ENCODE data around the gene ADPRM. TPM values are rescaled to one million over a fixed set of nuclear protein-coding genes. Genes with fewer than 3 reads are reported as not detected.

Gene ADPRM
- total RNA-seq, 4 donors from 2014 or later: 5.8 to 12.2 (median 8.5) TPM

DNA sequence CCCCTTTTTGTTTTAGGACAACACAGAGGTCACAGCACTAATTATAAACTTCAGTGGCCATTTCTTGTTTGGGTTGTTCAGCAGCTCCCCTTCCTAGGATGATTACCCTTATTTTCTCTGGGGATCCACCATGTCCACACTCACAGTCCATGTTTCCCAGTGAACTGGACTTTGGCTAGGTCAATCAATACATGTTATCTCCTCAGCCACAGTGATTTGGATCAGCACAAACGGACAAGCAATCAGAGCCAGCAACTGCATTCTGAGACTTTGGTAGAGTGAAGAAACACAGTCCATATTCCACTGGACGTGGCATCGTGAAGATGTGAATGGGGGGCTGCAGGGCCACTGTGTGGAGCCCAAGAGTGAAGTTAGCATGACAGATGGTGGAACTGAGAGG, 27.9 kb downstream of the ADPRM start:
- DNase-seq (ENCODE audit: extremely low spot score): no peak
- Histone ChIP-seq H3K36me3 (peaks cover 13 to 71% (median 31%) of the 10 kb centered on the region in 4 donors), H3K9me3 (no peaks in the 10 kb centered on the region), H3K4me3 (no peak overlapping the region), H3K27me3 (no peaks in the 10 kb centered on the region), H3K4me1 (peaks cover under 1 to 11% (median 10%) of the 10 kb centered on the region in 4 donors), H3K27ac (replicated peaks in 1 of 4) (no peak overlapping the region)
- intact Hi-C loops (cut with DNase I): loop anchor here (5.0 to 10.0 kb wide), 2 partner anchors 80 to 582 kb away; no protein-coding TSS in a partner anchor
- TF ChIP-seq POLR2A (IDR thresholded peaks at IDR 0.05; ENCODE audit: low read depth) (no peak), EP300 (IDR thresholded peaks at IDR 0.05) (no peak), POLR2AphosphoS5 (IDR thresholded peaks at IDR 0.05) (no peak)
- TF ChIP-seq, protein P1, sequence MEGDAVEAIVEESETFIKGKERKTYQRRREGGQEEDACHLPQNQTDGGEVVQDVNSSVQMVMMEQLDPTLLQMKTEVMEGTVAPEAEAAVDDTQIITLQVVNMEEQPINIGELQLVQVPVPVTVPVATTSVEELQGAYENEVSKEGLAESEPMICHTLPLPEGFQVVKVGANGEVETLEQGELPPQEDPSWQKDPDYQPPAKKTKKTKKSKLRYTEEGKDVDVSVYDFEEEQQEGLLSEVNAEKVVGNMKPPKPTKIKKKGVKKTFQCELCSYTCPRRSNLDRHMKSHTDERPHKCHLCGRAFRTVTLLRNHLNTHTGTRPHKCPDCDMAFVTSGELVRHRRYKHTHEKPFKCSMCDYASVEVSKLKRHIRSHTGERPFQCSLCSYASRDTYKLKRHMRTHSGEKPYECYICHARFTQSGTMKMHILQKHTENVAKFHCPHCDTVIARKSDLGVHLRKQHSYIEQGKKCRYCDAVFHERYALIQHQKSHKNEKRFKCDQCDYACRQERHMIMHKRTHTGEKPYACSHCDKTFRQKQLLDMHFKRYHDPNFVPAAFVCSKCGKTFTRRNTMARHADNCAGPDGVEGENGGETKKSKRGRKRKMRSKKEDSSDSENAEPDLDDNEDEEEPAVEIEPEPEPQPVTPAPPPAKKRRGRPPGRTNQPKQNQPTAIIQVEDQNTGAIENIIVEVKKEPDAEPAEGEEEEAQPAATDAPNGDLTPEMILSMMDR (IDR thresholded peaks at IDR 0.05): no peak
- WGBS: 89% methylated on average over 3 of the region's 3 CpGs

DNA sequence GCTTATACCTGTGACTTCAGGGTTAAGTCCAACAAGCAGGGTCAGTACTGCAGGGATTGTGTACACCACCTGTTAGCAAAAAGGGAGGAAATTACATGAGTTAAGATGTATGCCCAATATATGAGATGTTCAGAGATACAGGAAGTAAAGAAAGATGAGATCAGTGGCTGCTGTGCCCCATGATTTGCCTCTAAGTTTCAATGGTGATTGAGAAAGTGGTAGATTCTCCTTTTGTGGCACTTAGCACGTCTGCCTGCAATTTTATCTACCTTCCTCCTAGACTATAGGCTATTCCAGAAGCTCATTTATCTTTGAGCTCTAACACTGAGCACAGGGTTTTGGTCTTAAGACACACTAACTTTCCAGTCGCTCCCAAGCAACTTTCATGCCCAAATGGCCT, 28.8 kb downstream of the ADPRM start:
- intact Hi-C loops (cut with DNase I): loop anchor here (5.0 to 10.0 kb wide), 2 partner anchors 81 to 581 kb away; no protein-coding TSS in a partner anchor
- peaks cover 4 to 62% (median 30%) of the 10 kb centered on the region in 4 donors for H3K36me3 ChIP-seq
- H3K27ac ChIP-seq (replicated peaks in 1 of 4): no peak overlapping the region
- DNase-seq (ENCODE audit: extremely low spot score): no peak
- H3K4me1 ChIP-seq: peaks cover 2 to 21% (median 18%) of the 10 kb centered on the region in 4 donors
- no peaks in the 10 kb centered on the region for H3K9me3 ChIP-seq
- H3K4me3 ChIP-seq: no peak overlapping the region
- no peaks in the 10 kb centered on the region for H3K27me3 ChIP-seq
- WGBS: 61% methylated on average over 2 of the region's 2 CpGs
- TF ChIP-seq, protein P1 (IDR thresholded peaks at IDR 0.05): no peak
- TF ChIP-seq EP300 (IDR thresholded peaks at IDR 0.05) (no peak), POLR2AphosphoS5 (IDR thresholded peaks at IDR 0.05) (no peak), POLR2A (IDR thresholded peaks at IDR 0.05; ENCODE audit: low read depth) (no peak)

- TF ChIP-seq POLR2A (IDR thresholded peaks at IDR 0.05; ENCODE audit: low read depth) (no peak), POLR2AphosphoS5 (IDR thresholded peaks at IDR 0.05) (no peak), EP300 (IDR thresholded peaks at IDR 0.05) (no peak)
- TF ChIP-seq, protein P1 (IDR thresholded peaks at IDR 0.05): no peak
Observed at GRCh38 chr17:10727192-10727591, 29.8 kb downstream of the ADPRM start.

GRCh38 chr17:10728331-10728892, 31.0 kb downstream of the ADPRM start:
- intact Hi-C loops (cut with DNase I): loop anchor here (5.0 to 10.0 kb wide), 2 partner anchors 84 to 579 kb away; no protein-coding TSS in a partner anchor
- 92% methylated on average over 10 of the region's 10 CpGs for WGBS
- Histone ChIP-seq H3K4me3 (no peak overlapping the region), H3K27ac (replicated peaks in 1 of 4) (peak overlapping the region; percentile 95 to 96 (median 95)), H3K36me3 (peaks cover 4 to 41% (median 17%) of the 10 kb centered on the region in 4 donors), H3K4me1 (peaks cover 2 to 23% (median 20%) of the 10 kb centered on the region in 4 donors), H3K27me3 (no peaks in the 10 kb centered on the region), H3K9me3 (no peaks in the 10 kb centered on the region)
- no peak for DNase-seq (ENCODE audit: extremely low spot score)
- TF ChIP-seq EP300 (IDR thresholded peaks at IDR 0.05): no peak
- TF ChIP-seq POLR2AphosphoS5 (IDR thresholded peaks at IDR 0.05): no peak
- TF ChIP-seq, protein P1 (IDR thresholded peaks at IDR 0.05): no peak
- TF ChIP-seq POLR2A (IDR thresholded peaks at IDR 0.05; ENCODE audit: low read depth): no peak

More at GRCh38 chr17:10727192-10727591, 29.8 kb downstream of the ADPRM start:
- Histone ChIP-seq H3K4me1 (peaks cover 2 to 23% (median 20%) of the 10 kb centered on the region in 4 donors), H3K4me3 (no peak overlapping the region), H3K27ac (replicated peaks in 1 of 4) (no peak overlapping the region), H3K9me3 (no peaks in the 10 kb centered on the region), H3K36me3 (peaks cover 4 to 53% (median 27%) of the 10 kb centered on the region in 4 donors), H3K27me3 (no peaks in the 10 kb centered on the region)
- intact Hi-C loops (cut with DNase I): loop anchor here (5.0 to 10.0 kb wide), 2 partner anchors 82 to 580 kb away; no protein-coding TSS in a partner anchor
- DNase-seq (ENCODE audit: extremely low spot score): no peak
- WGBS: 80% methylated on average over 5 of the region's 5 CpGs

Data from esophagus muscularis mucosa (tissue), 4 donors.